Mesothelial cell of epicardium (in vitro differentiated cells): ENCODE data around the gene CPAMD8. TPM values are rescaled to one million over a fixed set of nuclear protein-coding genes. Genes with fewer than 3 reads are reported as not detected.
"Not testable (repeated sequence)": the region's sequence is repeated elsewhere in the genome, so short reads cannot be mapped to it uniquely, and the experiment has no call there.

Experiments used
- DNase-seq, 2 experiments: peaks; one replicate each; pipeline ENCODE4 v3.0.0; 2021; ENCODE audit warnings: low spot score in 2 of 2; ENCODE audit not compliant: unreplicated experiment in 2 of 2
- H3K27ac Mint-ChIP-seq: 2 replicates; pipeline ENCODE4 v1.8.0; 2021; ENCODE audit warnings: mixed read lengths
- H3K27me3 Mint-ChIP-seq: 2 replicates; pipeline ENCODE4 v1.8.0; 2021; ENCODE audit warnings: low read depth, mixed read lengths
- H3K36me3 Mint-ChIP-seq: 2 replicates; pipeline ENCODE4 v1.8.0; 2021; ENCODE audit warnings: mixed read lengths
- H3K4me1 Mint-ChIP-seq: 2 replicates; pipeline ENCODE4 v1.8.0; 2021; ENCODE audit warnings: mixed read lengths
- H3K4me3 Mint-ChIP-seq: 2 replicates; pipeline ENCODE4 v1.8.0; 2021; ENCODE audit warnings: mild to moderate bottlenecking, moderate library complexity, mixed read lengths
- H3K9me3 Mint-ChIP-seq: 2 replicates; pipeline ENCODE4 v1.8.0; 2021; ENCODE audit warnings: mixed read lengths
- total RNA-seq: library from RNA; stranded (reverse); gene quantifications from 3 replicates; pipeline ENCODE4 v1.2.1, GENCODE V29; 2021
- TF ChIP-seq, protein P1 (sequence below): fragments of 200-600 bp; sonication (generic); IDR thresholded peaks from one replicate; pipeline ENCODE4 v1.5.0; 2021; ENCODE audit warnings: antibody characterized with exemption; ENCODE audit not compliant: unreplicated experiment

CPAMD8 gene
- total RNA-seq, 1 donor from 2014 or later, result 40.9 TPM

DNA sequence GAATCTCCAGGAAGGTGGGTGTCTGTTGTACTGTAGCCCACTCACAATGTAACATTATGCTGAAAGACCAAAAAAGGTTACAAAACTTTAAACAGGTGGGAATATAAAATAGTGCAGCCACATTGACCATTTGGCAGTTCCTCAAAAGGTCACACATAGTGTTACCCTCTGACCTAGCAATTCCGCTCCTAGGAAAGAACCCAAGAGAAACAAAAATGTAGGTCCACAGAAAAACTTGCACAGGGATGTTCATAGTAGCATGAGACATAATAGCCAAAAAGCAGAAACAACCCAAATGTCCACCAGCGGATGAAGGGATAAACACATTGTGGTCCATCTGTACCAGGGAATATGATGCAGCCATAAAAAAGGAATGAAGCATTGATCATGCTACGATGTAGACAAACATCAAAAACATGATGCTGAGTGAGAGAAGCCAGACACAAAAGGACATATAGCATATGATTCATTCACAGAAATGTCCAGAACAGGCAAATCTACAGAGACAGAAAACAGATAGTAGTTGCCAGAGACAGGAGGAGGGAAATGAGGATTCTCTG is 27.9 kb downstream of the CPAMD8 start:
- H3K4me1 Mint-ChIP-seq, result no peaks in the 10 kb centered on the region
- peaks cover 10% of the 10 kb centered on the region for H3K9me3 Mint-ChIP-seq
- peaks cover 28% of the 10 kb centered on the region for H3K36me3 Mint-ChIP-seq
- TF ChIP-seq, protein P1, sequence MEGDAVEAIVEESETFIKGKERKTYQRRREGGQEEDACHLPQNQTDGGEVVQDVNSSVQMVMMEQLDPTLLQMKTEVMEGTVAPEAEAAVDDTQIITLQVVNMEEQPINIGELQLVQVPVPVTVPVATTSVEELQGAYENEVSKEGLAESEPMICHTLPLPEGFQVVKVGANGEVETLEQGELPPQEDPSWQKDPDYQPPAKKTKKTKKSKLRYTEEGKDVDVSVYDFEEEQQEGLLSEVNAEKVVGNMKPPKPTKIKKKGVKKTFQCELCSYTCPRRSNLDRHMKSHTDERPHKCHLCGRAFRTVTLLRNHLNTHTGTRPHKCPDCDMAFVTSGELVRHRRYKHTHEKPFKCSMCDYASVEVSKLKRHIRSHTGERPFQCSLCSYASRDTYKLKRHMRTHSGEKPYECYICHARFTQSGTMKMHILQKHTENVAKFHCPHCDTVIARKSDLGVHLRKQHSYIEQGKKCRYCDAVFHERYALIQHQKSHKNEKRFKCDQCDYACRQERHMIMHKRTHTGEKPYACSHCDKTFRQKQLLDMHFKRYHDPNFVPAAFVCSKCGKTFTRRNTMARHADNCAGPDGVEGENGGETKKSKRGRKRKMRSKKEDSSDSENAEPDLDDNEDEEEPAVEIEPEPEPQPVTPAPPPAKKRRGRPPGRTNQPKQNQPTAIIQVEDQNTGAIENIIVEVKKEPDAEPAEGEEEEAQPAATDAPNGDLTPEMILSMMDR, result no peak
- no peak for DNase-seq
- no peaks in the 10 kb centered on the region for H3K27me3 Mint-ChIP-seq
- no peak overlapping the region for H3K27ac Mint-ChIP-seq
- H3K4me3 Mint-ChIP-seq, result no peak overlapping the region

DNA sequence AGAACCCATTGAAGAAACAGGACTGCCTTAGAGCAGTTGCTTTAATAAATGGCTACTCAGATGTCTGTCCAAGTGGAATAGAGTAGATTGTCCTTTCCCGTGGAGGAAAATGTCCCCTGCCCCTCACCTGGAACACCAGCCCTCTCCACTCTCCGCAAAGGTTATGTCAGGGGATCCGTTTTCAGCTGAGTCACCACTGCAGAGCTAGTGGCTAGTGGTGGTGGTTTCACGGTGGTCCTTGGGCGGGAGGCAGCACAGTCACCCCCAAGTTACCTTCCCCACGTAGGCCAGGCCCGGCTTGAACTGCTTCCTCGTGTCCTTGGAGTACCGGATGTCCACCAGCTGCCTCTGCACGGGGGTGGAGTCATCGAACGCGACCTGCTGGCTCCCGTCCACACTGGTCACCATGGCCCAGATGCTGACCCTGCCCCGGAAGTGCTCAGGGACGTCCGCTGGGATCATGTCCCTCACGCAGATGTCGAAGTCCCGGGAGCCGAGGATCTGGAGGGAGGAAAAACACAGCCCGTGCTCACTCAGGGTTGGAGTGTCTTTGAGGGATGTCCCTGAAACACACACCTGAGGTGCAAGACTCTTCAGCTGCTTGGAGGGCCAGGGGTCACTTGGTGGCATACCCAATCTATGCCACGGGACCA is 29.6 kb downstream of the CPAMD8 start:
- H3K9me3 Mint-ChIP-seq, result peaks cover 18% of the 10 kb centered on the region
- not testable (repeated sequence) for DNase-seq, H3K27ac Mint-ChIP-seq, H3K4me1 Mint-ChIP-seq, H3K4me3 Mint-ChIP-seq, H3K27me3 Mint-ChIP-seq
- peaks cover 41% of the 10 kb centered on the region for H3K36me3 Mint-ChIP-seq

DNA sequence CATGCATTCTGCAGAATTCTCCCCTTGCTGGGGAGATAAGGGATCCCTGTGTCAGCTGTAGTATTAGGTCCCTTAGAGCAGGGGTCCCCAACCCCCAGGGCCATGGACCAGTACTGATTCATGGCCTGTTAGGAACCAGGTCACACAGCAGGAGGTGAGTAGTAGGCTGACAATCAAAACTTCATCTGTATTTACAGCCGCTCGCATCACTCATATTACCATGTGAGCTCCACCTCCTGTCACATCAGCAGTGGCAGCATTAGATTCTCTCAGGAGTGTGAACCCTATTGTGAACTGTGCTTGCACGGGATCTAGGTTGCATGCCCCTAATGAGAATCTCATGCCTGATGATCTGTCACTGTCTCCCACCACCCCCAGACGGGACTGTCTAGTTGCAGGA is 37.9 kb downstream of the CPAMD8 start:
- Mint-ChIP-seq H3K4me3 (no peak overlapping the region), H3K4me1 (no peaks in the 10 kb centered on the region), H3K27me3 (no peaks in the 10 kb centered on the region), H3K27ac (no peak overlapping the region), H3K36me3 (peaks cover 49% of the 10 kb centered on the region), H3K9me3 (peaks cover 23% of the 10 kb centered on the region)
- TF ChIP-seq, protein P1, result no peak
- no peak for DNase-seq

DNA sequence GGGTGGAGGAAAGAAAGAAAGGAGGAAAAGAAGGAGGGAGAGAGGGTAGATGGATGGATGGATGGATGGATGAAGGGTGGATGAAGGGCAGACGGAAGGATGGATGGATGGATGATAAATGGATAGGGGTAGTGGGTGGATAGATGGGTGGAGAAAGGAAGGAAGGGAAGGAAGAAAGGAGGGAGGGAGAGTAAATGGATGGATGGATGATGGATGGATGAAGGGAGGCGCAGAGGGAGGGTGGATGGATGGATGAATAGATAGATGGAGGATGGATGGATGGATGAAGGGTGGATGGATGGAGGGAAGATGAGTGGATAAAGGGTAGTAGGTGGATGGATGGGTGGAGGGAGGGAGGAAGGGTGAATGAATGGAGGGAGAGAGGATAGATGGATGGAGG is 41.2 kb downstream of the CPAMD8 start:
- H3K27me3 Mint-ChIP-seq, result no peaks in the 10 kb centered on the region
- no peaks in the 10 kb centered on the region for H3K4me1 Mint-ChIP-seq
- H3K4me3 Mint-ChIP-seq, result no peak overlapping the region
- H3K36me3 Mint-ChIP-seq, result peaks cover 34% of the 10 kb centered on the region
- no peak overlapping the region for H3K27ac Mint-ChIP-seq
- no peak for DNase-seq
- peaks cover 18% of the 10 kb centered on the region for H3K9me3 Mint-ChIP-seq
- TF ChIP-seq, protein P1, result no peak

DNA sequence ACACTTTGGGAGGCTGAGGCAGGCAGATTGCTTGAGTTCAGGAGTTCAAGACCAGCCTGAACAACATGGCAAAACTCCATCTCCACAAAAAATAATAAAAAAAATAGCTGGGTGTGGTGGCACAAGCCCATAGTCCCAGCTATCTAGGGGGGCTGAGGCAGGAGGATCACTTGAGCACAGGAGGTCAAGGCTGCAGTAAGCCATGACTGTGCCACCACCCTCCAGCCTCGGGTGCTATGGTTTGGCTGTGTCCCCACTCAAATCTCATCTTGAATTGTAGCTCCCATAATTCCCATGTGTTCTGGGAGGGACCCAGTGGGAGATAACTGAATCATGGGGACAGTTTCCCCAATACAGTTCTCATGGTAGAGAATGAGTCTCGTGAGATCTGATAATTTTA is 44.0 kb downstream of the CPAMD8 start:
- not testable (repeated sequence) for H3K4me1 Mint-ChIP-seq, H3K27ac Mint-ChIP-seq, H3K4me3 Mint-ChIP-seq, DNase-seq, H3K27me3 Mint-ChIP-seq
- peaks cover 33% of the 10 kb centered on the region for H3K36me3 Mint-ChIP-seq
- H3K9me3 Mint-ChIP-seq, result peaks cover 33% of the 10 kb centered on the region

DNA sequence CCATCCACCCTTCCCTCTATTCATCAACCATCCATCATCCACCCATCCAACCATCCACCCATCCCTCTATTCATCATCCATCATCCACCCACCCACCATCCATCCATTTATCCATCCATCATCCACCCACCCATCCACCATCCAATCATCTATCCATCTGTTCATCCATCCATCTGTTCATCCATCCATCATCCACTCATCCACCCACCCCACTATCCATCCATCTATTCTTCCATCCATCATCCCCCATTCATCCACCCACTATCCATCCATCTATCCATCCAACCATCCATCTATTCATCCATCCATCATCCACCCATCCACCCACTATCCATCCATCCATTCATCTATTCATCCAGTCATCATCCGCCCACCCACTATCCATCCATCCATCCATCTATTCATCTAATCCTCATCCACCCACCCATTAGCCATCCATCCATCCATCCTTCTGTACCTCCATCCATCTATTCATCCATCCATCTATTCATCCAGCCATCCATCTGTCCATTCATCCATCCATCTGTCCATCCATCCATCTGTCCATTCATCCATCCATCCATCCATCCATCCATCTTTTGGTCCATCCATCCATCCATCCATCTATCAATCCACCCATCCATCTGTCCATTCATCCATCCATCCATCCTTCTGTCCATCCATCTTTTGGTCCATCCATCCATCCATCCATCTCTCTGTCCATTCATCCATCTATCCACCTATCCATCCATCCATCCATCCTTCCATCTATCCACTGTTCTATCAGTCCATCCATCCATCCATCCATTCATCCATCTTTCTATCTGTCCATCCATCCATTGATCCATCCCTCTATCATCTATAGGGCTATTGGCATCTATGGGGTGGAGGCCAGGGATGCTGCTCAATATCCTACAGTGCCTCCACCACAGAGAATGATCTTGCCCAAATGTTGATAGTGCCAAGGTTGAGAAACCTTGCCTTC is 47.5 kb downstream of the CPAMD8 start:
- TF ChIP-seq, protein P1, result no peak
- Mint-ChIP-seq H3K36me3 (peaks cover 18% of the 10 kb centered on the region), H3K4me1 (no peaks in the 10 kb centered on the region), H3K27me3 (no peaks in the 10 kb centered on the region), H3K27ac (no peak overlapping the region), H3K4me3 (no peak overlapping the region), H3K9me3 (peaks cover 24% of the 10 kb centered on the region)
- DNase-seq, result no peak
